Chondrocyte (in vitro differentiated cells): Measurements from ENCODE around the gene LASP1NB.
"Not testable (repeated sequence)": the region's sequence is repeated elsewhere in the genome, so short reads cannot be mapped to it uniquely, and the experiment has no call there.

Source experiments
- DNase-seq: peaks from one replicate; pipeline ENCODE4 v3.0.0; 2021; ENCODE audit warnings: mixed read lengths, low spot score
- H3K27ac Mint-ChIP-seq: one replicate; pipeline ENCODE4 v1.8.0; 2021; ENCODE audit warnings: mild to moderate bottlenecking, moderate library complexity, mixed read lengths; ENCODE audit not compliant: unreplicated experiment
- H3K27me3 Mint-ChIP-seq: 2 replicates; pipeline ENCODE4 v1.8.0; 2021; ENCODE audit warnings: low read depth, mixed read lengths
- H3K36me3 Mint-ChIP-seq: 2 replicates; pipeline ENCODE4 v1.8.0; 2021; ENCODE audit warnings: low read depth, mixed read lengths
- H3K4me1 Mint-ChIP-seq: 2 replicates; pipeline ENCODE4 v1.8.0; 2021; ENCODE audit warnings: low read depth, mild to moderate bottlenecking, mixed read lengths
- H3K4me3 Mint-ChIP-seq: one replicate; pipeline ENCODE4 v1.8.0; 2021; ENCODE audit warnings: mild to moderate bottlenecking, moderate library complexity, mixed read lengths; ENCODE audit not compliant: unreplicated experiment
- H3K9me3 Mint-ChIP-seq: 2 replicates; pipeline ENCODE4 v1.8.0; 2021; ENCODE audit warnings: low read depth, mixed read lengths
- TF ChIP-seq, protein P1 (sequence below): fragments of 200-600 bp; sonication (generic); IDR thresholded peaks from 2 replicates; pipeline ENCODE4 v1.5.0; 2021; ENCODE audit warnings: antibody characterized with exemption, mild to moderate bottlenecking, moderate library complexity

LASP1NB gene

DNA sequence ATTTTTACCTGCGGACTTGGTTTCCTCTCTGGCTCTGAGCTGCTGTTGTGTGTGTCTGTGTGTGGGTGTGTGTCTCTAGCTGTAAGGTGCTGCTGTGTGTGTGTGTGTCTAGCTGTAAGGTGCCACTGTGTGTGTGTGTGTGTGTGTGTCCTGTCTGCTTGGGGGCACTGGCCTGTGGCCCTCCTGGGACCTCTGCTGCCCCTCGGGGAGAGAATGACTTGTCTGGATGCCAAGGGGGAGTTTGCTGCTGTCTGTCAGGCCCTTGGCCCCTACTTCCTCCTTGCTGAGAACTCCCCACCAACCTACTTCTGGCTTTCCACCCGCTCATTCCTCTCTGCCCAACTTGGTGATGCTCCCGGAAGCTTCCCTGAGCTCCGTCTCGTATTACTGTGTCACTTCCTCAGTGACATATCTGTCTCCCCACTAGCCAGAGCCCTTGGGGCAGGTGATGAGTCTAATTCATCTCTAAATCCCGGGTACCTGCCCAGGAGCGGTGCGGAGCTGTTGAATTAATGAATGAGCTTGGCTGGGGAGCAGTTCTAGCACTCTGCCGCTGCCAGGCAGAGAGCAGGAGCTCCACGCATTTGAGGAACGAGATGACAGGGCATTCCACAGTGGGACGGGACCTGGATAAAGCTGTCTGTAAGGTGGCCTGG is 3.5 kb upstream of the LASP1NB start:
- Mint-ChIP-seq H3K27me3 (no peaks in the 10 kb centered on the region), H3K27ac (peak overlapping the region; percentile 92), H3K36me3 (peaks cover 34% of the 10 kb centered on the region), H3K9me3 (no peaks in the 10 kb centered on the region), H3K4me3 (no peak overlapping the region), H3K4me1 (peaks cover 74% of the 10 kb centered on the region)
- DNase-seq: peak; percentile 42
- TF ChIP-seq, protein P1, sequence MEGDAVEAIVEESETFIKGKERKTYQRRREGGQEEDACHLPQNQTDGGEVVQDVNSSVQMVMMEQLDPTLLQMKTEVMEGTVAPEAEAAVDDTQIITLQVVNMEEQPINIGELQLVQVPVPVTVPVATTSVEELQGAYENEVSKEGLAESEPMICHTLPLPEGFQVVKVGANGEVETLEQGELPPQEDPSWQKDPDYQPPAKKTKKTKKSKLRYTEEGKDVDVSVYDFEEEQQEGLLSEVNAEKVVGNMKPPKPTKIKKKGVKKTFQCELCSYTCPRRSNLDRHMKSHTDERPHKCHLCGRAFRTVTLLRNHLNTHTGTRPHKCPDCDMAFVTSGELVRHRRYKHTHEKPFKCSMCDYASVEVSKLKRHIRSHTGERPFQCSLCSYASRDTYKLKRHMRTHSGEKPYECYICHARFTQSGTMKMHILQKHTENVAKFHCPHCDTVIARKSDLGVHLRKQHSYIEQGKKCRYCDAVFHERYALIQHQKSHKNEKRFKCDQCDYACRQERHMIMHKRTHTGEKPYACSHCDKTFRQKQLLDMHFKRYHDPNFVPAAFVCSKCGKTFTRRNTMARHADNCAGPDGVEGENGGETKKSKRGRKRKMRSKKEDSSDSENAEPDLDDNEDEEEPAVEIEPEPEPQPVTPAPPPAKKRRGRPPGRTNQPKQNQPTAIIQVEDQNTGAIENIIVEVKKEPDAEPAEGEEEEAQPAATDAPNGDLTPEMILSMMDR: no peak

- Mint-ChIP-seq H3K4me1 (peaks cover 68% of the 10 kb centered on the region), H3K9me3 (no peaks in the 10 kb centered on the region), H3K27ac (peak overlapping the region; percentile 92), H3K4me3 (no peak overlapping the region), H3K27me3 (no peaks in the 10 kb centered on the region), H3K36me3 (peaks cover 30% of the 10 kb centered on the region)
- peak; percentile 53 for DNase-seq
- TF ChIP-seq, protein P1: no peak
These were observed 2.7 kb upstream of the LASP1NB start for GRCh38 chr17:38922538-38923297.

GRCh38 chr17:38926293-38927070 is 1.1 kb downstream of the LASP1NB start:
- TF ChIP-seq, protein P1: no peak
- H3K36me3 Mint-ChIP-seq: peaks cover 2% of the 10 kb centered on the region
- H3K27ac Mint-ChIP-seq: peak overlapping the region; percentile 34
- H3K9me3 Mint-ChIP-seq: no peaks in the 10 kb centered on the region
- no peak overlapping the region for H3K4me3 Mint-ChIP-seq
- H3K27me3 Mint-ChIP-seq: no peaks in the 10 kb centered on the region
- peaks cover 36% of the 10 kb centered on the region for H3K4me1 Mint-ChIP-seq
- no peak for DNase-seq

DNA sequence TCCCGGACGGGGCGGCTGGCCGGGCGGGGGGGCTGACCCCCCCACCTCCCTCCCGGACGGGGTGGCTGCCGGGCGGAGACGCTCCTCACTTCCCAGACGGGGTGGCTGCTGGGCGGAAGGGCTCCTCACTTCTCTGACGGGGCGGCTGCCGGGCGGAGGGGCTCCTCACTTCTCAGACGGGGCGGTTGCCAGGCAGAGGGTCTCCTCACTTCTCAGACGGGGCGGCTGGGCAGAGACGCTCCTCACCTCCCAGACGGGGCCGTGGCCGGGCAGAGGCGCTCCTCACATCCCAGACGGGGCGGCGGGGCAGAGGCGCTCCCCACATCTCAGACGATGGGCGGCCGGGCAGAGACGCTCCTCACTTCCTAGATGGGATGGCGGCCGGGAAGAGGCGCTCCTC is 5.4 kb downstream of the LASP1NB start:
- H3K4me3 Mint-ChIP-seq, DNase-seq, H3K36me3 Mint-ChIP-seq, H3K27me3 Mint-ChIP-seq, H3K27ac Mint-ChIP-seq, H3K9me3 Mint-ChIP-seq: not testable (repeated sequence)
- peaks cover 28% of the 10 kb centered on the region for H3K4me1 Mint-ChIP-seq

- H3K27me3 Mint-ChIP-seq, H3K9me3 Mint-ChIP-seq, H3K4me3 Mint-ChIP-seq, H3K36me3 Mint-ChIP-seq, DNase-seq: not testable (repeated sequence)
- Mint-ChIP-seq H3K4me1 (peaks cover 31% of the 10 kb centered on the region), H3K27ac (peak overlapping the region; percentile 36)
These were observed 8.5 kb downstream of the LASP1NB start for GRCh38 chr17:38933962-38934361.

DNA sequence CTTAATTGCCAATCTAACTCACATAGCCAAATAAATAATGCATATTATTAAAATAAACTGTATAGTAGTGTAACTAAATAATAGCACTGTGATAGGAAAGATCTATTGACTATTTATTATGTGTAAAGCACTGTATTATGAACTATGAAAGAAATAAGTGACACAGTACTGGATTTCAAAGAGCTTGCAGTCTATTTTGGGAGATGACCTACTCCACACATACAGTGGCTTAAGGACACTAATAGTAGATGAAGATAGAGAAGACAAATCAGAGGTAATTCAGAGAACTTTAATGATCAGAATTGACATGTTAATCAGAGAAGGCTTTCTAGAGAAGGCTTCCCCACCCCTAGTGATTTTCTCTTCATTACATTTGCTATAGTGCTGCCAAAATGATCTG is 14.6 kb downstream of the LASP1NB start:
- DNase-seq: no peak
- Mint-ChIP-seq H3K4me3 (no peak overlapping the region), H3K9me3 (no peaks in the 10 kb centered on the region), H3K27me3 (no peaks in the 10 kb centered on the region), H3K27ac (no peak overlapping the region), H3K4me1 (peaks cover 19% of the 10 kb centered on the region), H3K36me3 (no peaks in the 10 kb centered on the region)
- TF ChIP-seq, protein P1: no peak
